CD4-positive, alpha-beta T cell treated with Interleukin-15 for 1 hour (primary cell): ENCODE measurements around the gene TLR7.

Experiments used
- DNase-seq: peaks from one replicate; pipeline ENCODE4 v3.0.0-alpha.2; 2020

The TLR7 gene

GRCh38 chrX:12934850-12935249 lies 68.0 kb downstream of the TLR7 start:
- no peak for DNase-seq

GRCh38 chrX:12936947-12937346 lies 70.1 kb downstream of the TLR7 start:
- no peak for DNase-seq
